ENCODE measurements around the gene DLG2.

DLG2 gene

GRCh38 chr11:84034484-84034883 lies 1592.7 kb downstream of the DLG2 start:
- Histone ChIP-seq H3K27me3 (ENCODE audit: control insufficient read depth in 1 of 2, insufficient read depth in 2 of 2, low read length in 2 of 2) (no peaks in the 10 kb centered on the region), H3K36me3 (ENCODE audit: insufficient read depth, low read length) (no peaks in the 10 kb centered on the region), H3K9ac (ENCODE audit: low read length) (no peak overlapping the region), H3K4me3 (ENCODE audit: low read depth in 1 of 2, low read length in 2 of 2) (no peak overlapping the region), H3K27ac (ENCODE audit: low read depth, low read length) (no peak overlapping the region), H3K4me1 (ENCODE audit: insufficient read depth, low read length) (peaks cover 21% of the 10 kb centered on the region), H3K9me3 (ENCODE audit: low read length) (no peaks in the 10 kb centered on the region)

- Histone ChIP-seq H3K9me3 (ENCODE audit: low read length) (no peaks in the 10 kb centered on the region), H3K4me1 (ENCODE audit: insufficient read depth, low read length) (peaks cover 23% of the 10 kb centered on the region), H3K4me3 (ENCODE audit: low read depth in 1 of 2, low read length in 2 of 2) (no peak overlapping the region), H3K9ac (ENCODE audit: low read length) (no peak overlapping the region), H3K27ac (ENCODE audit: low read depth, low read length) (no peak overlapping the region), H3K36me3 (ENCODE audit: insufficient read depth, low read length) (no peaks in the 10 kb centered on the region), H3K27me3 (ENCODE audit: control insufficient read depth in 1 of 2, insufficient read depth in 2 of 2, low read length in 2 of 2) (no peaks in the 10 kb centered on the region)
Observed at GRCh38 chr11:84024266-84024665, 1602.9 kb downstream of the DLG2 start.

GRCh38 chr11:84022695-84023094 lies 1604.4 kb downstream of the DLG2 start:
- no peaks in the 10 kb centered on the region for H3K36me3 ChIP-seq (ENCODE audit: insufficient read depth, low read length)
- H3K27me3 ChIP-seq (ENCODE audit: control insufficient read depth in 1 of 2, insufficient read depth in 2 of 2, low read length in 2 of 2), result no peaks in the 10 kb centered on the region
- H3K9ac ChIP-seq (ENCODE audit: low read length), result no peak overlapping the region
- H3K9me3 ChIP-seq (ENCODE audit: low read length), result no peaks in the 10 kb centered on the region
- no peak overlapping the region for H3K27ac ChIP-seq (ENCODE audit: low read depth, low read length)
- H3K4me1 ChIP-seq (ENCODE audit: insufficient read depth, low read length), result peaks cover 23% of the 10 kb centered on the region
- no peak overlapping the region for H3K4me3 ChIP-seq (ENCODE audit: low read depth in 1 of 2, low read length in 2 of 2)

- H3K4me3 ChIP-seq (ENCODE audit: low read depth in 1 of 2, low read length in 2 of 2), result no peak overlapping the region
Observed at GRCh38 chr11:84022201-84022600, 1604.9 kb downstream of the DLG2 start.

GRCh38 chr11:84021291-84021690 lies 1605.9 kb downstream of the DLG2 start:
- Histone ChIP-seq H3K4me1 (ENCODE audit: insufficient read depth, low read length) (peaks cover 23% of the 10 kb centered on the region), H3K9ac (ENCODE audit: low read length) (no peak overlapping the region), H3K9me3 (ENCODE audit: low read length) (no peaks in the 10 kb centered on the region), H3K27ac (ENCODE audit: low read depth, low read length) (no peak overlapping the region), H3K27me3 (ENCODE audit: control insufficient read depth in 1 of 2, insufficient read depth in 2 of 2, low read length in 2 of 2) (no peaks in the 10 kb centered on the region), H3K4me3 (ENCODE audit: low read depth in 1 of 2, low read length in 2 of 2) (no peak overlapping the region), H3K36me3 (ENCODE audit: insufficient read depth, low read length) (no peaks in the 10 kb centered on the region)

More at GRCh38 chr11:84022201-84022600, 1604.9 kb downstream of the DLG2 start:
- Histone ChIP-seq H3K9ac (ENCODE audit: low read length) (no peak overlapping the region), H3K9me3 (ENCODE audit: low read length) (no peaks in the 10 kb centered on the region), H3K27me3 (ENCODE audit: control insufficient read depth in 1 of 2, insufficient read depth in 2 of 2, low read length in 2 of 2) (no peaks in the 10 kb centered on the region), H3K4me1 (ENCODE audit: insufficient read depth, low read length) (peaks cover 23% of the 10 kb centered on the region), H3K36me3 (ENCODE audit: insufficient read depth, low read length) (no peaks in the 10 kb centered on the region), H3K27ac (ENCODE audit: low read depth, low read length) (no peak overlapping the region)

- Histone ChIP-seq H3K4me1 (ENCODE audit: insufficient read depth, low read length) (peaks cover 23% of the 10 kb centered on the region), H3K27ac (ENCODE audit: low read depth, low read length) (no peak overlapping the region), H3K9ac (ENCODE audit: low read length) (no peak overlapping the region)
Observed at GRCh38 chr11:84019571-84020194, 1607.5 kb downstream of the DLG2 start.

GRCh38 chr11:84014539-84014938 lies 1612.6 kb downstream of the DLG2 start:
- Histone ChIP-seq H3K4me3 (ENCODE audit: low read depth in 1 of 2, low read length in 2 of 2) (no peak overlapping the region), H3K27me3 (ENCODE audit: control insufficient read depth in 1 of 2, insufficient read depth in 2 of 2, low read length in 2 of 2) (no peaks in the 10 kb centered on the region), H3K9ac (ENCODE audit: low read length) (no peak overlapping the region), H3K27ac (ENCODE audit: low read depth, low read length) (no peak overlapping the region), H3K36me3 (ENCODE audit: insufficient read depth, low read length) (no peaks in the 10 kb centered on the region), H3K4me1 (ENCODE audit: insufficient read depth, low read length) (peaks cover 10% of the 10 kb centered on the region), H3K9me3 (ENCODE audit: low read length) (no peaks in the 10 kb centered on the region)

More at GRCh38 chr11:84019571-84020194, 1607.5 kb downstream of the DLG2 start:
- no peaks in the 10 kb centered on the region for H3K36me3 ChIP-seq (ENCODE audit: insufficient read depth, low read length)
- H3K4me3 ChIP-seq (ENCODE audit: low read depth in 1 of 2, low read length in 2 of 2), result no peak overlapping the region
- no peaks in the 10 kb centered on the region for H3K9me3 ChIP-seq (ENCODE audit: low read length)
- H3K27me3 ChIP-seq (ENCODE audit: control insufficient read depth in 1 of 2, insufficient read depth in 2 of 2, low read length in 2 of 2), result no peaks in the 10 kb centered on the region

- Histone ChIP-seq H3K9ac (ENCODE audit: low read length) (no peak overlapping the region), H3K9me3 (ENCODE audit: low read length) (no peaks in the 10 kb centered on the region), H3K4me1 (ENCODE audit: insufficient read depth, low read length) (peaks cover 10% of the 10 kb centered on the region), H3K27ac (ENCODE audit: low read depth, low read length) (no peak overlapping the region), H3K27me3 (ENCODE audit: control insufficient read depth in 1 of 2, insufficient read depth in 2 of 2, low read length in 2 of 2) (no peaks in the 10 kb centered on the region), H3K36me3 (ENCODE audit: insufficient read depth, low read length) (no peaks in the 10 kb centered on the region), H3K4me3 (ENCODE audit: low read depth in 1 of 2, low read length in 2 of 2) (no peak overlapping the region)
Observed at GRCh38 chr11:84012171-84012826, 1614.8 kb downstream of the DLG2 start.

- Histone ChIP-seq H3K9me3 (ENCODE audit: low read length) (peaks cover 6% of the 10 kb centered on the region), H3K9ac (ENCODE audit: low read length) (no peak overlapping the region), H3K36me3 (ENCODE audit: insufficient read depth, low read length) (no peaks in the 10 kb centered on the region), H3K4me1 (ENCODE audit: insufficient read depth, low read length) (no peaks in the 10 kb centered on the region), H3K27ac (ENCODE audit: low read depth, low read length) (no peak overlapping the region), H3K4me3 (ENCODE audit: low read depth in 1 of 2, low read length in 2 of 2) (no peak overlapping the region), H3K27me3 (ENCODE audit: control insufficient read depth in 1 of 2, insufficient read depth in 2 of 2, low read length in 2 of 2) (no peaks in the 10 kb centered on the region)
Observed at GRCh38 chr11:84003181-84003580, 1624.0 kb downstream of the DLG2 start.

- Histone ChIP-seq H3K9ac (ENCODE audit: low read length) (no peak overlapping the region), H3K4me1 (ENCODE audit: insufficient read depth, low read length) (no peaks in the 10 kb centered on the region), H3K36me3 (ENCODE audit: insufficient read depth, low read length) (no peaks in the 10 kb centered on the region), H3K27ac (ENCODE audit: low read depth, low read length) (no peak overlapping the region), H3K27me3 (ENCODE audit: control insufficient read depth in 1 of 2, insufficient read depth in 2 of 2, low read length in 2 of 2) (no peaks in the 10 kb centered on the region), H3K9me3 (ENCODE audit: low read length) (peaks cover 6% of the 10 kb centered on the region), H3K4me3 (ENCODE audit: low read depth in 1 of 2, low read length in 2 of 2) (no peak overlapping the region)
Observed at GRCh38 chr11:83998921-83999320, 1628.2 kb downstream of the DLG2 start.

- Histone ChIP-seq H3K9ac (ENCODE audit: low read length) (no peak overlapping the region), H3K27ac (ENCODE audit: low read depth, low read length) (no peak overlapping the region), H3K27me3 (ENCODE audit: control insufficient read depth in 1 of 2, insufficient read depth in 2 of 2, low read length in 2 of 2) (no peaks in the 10 kb centered on the region), H3K9me3 (ENCODE audit: low read length) (no peaks in the 10 kb centered on the region), H3K4me1 (ENCODE audit: insufficient read depth, low read length) (peaks cover 14% of the 10 kb centered on the region), H3K4me3 (ENCODE audit: low read depth in 1 of 2, low read length in 2 of 2) (no peak overlapping the region), H3K36me3 (ENCODE audit: insufficient read depth, low read length) (no peaks in the 10 kb centered on the region)
Observed at GRCh38 chr11:83990160-83990733, 1636.9 kb downstream of the DLG2 start.
